OCI-LY3 (cell line): ENCODE results near the gene FREM3.

Experiments used
- H2AFZ ChIP-seq: fragments of 200-600, 300-600 bp; shearing (Covaris generic); 2 replicates; pipeline ENCODE4 v1.6.0; 2014; ENCODE audit warnings: antibody characterized with exemption, low read depth, low read length
- H3K27ac ChIP-seq: fragments of 200-600, 300-600 bp; sonication (generic); 2 replicates; pipeline ENCODE4 v1.5.1; 2014; ENCODE audit warnings: mild to moderate bottlenecking, low read length, moderate library complexity, mixed read lengths
- H3K27me3 ChIP-seq: fragments of 200-600, 300-600 bp; sonication (generic); 2 replicates; pipeline ENCODE4 v1.6.1; 2014; ENCODE audit warnings: low read depth, low read length, mixed read lengths
- H3K36me3 ChIP-seq: fragments of 200-600, 300-600 bp; sonication (generic); replicated peaks from 2 replicates; pipeline ENCODE3; 2014; ENCODE audit warnings: low read depth, low read length, mixed read lengths
- H3K4me1 ChIP-seq: fragments of 300-600, 200-600 bp; sonication (generic); 2 replicates; pipeline ENCODE4 v1.6.1; 2014; ENCODE audit warnings: low read length, mixed read lengths
- H3K4me2 ChIP-seq: fragments of 200-600, 300-600 bp; sonication (generic); 2 replicates; pipeline ENCODE4 v1.6.1; 2014; ENCODE audit warnings: low read length, mixed read lengths
- H3K4me3 ChIP-seq: fragments of 300-600, 200-600 bp; sonication (generic); 2 replicates; pipeline ENCODE4 v1.5.1; 2014; ENCODE audit warnings: antibody characterized with exemption, mild to moderate bottlenecking, low read length, moderate library complexity
- H3K79me2 ChIP-seq: fragments of 300-600, 200-600 bp; shearing (Covaris generic); 2 replicates; pipeline ENCODE4 v1.6.1; 2014; ENCODE audit warnings: mild to moderate bottlenecking, low read length, mixed read lengths
- H3K9ac ChIP-seq: fragments of 300-600, 200-600 bp; shearing (Covaris generic); 2 replicates; pipeline ENCODE4 v1.6.0; 2014; ENCODE audit warnings: mild to moderate bottlenecking, low read length, moderate library complexity
- H3K9me3 ChIP-seq: fragments of 200-600, 300-600 bp; shearing (Covaris generic); 2 replicates; pipeline ENCODE4 v1.6.1; 2014; ENCODE audit warnings: low read length, mixed read lengths; ENCODE audit not compliant: insufficient read depth
- H4K20me1 ChIP-seq: fragments of 200-600, 300-600 bp; sonication (generic); 2 replicates; pipeline ENCODE4 v1.6.1; 2016; ENCODE audit warnings: low read length, mixed read lengths; ENCODE audit not compliant: insufficient read depth
- CTCF ChIP-seq: fragments of 200-600, 300-600 bp; sonication (generic); IDR thresholded peaks from 2 replicates; pipeline ENCODE4 v1.5.1; 2014; ENCODE audit warnings: antibody characterized with exemption, low read length, low read depth
- EZH2phosphoT487 ChIP-seq: fragments of 200-600 bp; shearing (Covaris generic); IDR thresholded peaks from 2 replicates; pipeline ENCODE4 v1.6.1; 2018; ENCODE audit warnings: antibody characterized with exemption, mixed run types, low read depth

FREM3 gene

GRCh38 chr4:143643399-143643798, 57.1 kb downstream of the FREM3 start:
- Histone ChIP-seq H3K27ac (no peak overlapping the region), H4K20me1 (no peaks in the 10 kb centered on the region), H3K4me1 (no peaks in the 10 kb centered on the region), H3K27me3 (peaks cover 28% of the 10 kb centered on the region), H3K79me2 (no peaks in the 10 kb centered on the region), H3K9me3 (peaks cover 12% of the 10 kb centered on the region; the same call in 1 of the 2 replicates), H3K4me3 (no peak overlapping the region), H2AFZ (no peak overlapping the region), H3K4me2 (no peak overlapping the region), H3K9ac (no peak overlapping the region), H3K36me3 (no peaks in the 10 kb centered on the region)
- TF ChIP-seq EZH2phosphoT487 (no peak), CTCF (no peak)

- H3K79me2 ChIP-seq, result no peaks in the 10 kb centered on the region
- TF ChIP-seq CTCF (no peak), EZH2phosphoT487 (no peak)
- H2AFZ ChIP-seq, result no peak overlapping the region
- H3K4me1 ChIP-seq, result no peaks in the 10 kb centered on the region
- H3K9ac ChIP-seq, result no peak overlapping the region
- H3K36me3 ChIP-seq, result no peaks in the 10 kb centered on the region
- H3K4me2 ChIP-seq, result no peak overlapping the region
- H3K27ac ChIP-seq, result no peak overlapping the region
- peaks cover 12% of the 10 kb centered on the region; the same call in 1 of the 2 replicates for H3K9me3 ChIP-seq
- no peak overlapping the region for H3K4me3 ChIP-seq
- H4K20me1 ChIP-seq, result no peaks in the 10 kb centered on the region
- H3K27me3 ChIP-seq, result peaks cover 34% of the 10 kb centered on the region
Measured at GRCh38 chr4:143642611-143643010, 57.9 kb downstream of the FREM3 start.

- Histone ChIP-seq H2AFZ (no peak overlapping the region), H3K4me1 (no peaks in the 10 kb centered on the region), H3K27ac (no peak overlapping the region), H4K20me1 (no peaks in the 10 kb centered on the region), H3K4me3 (no peak overlapping the region), H3K79me2 (no peaks in the 10 kb centered on the region), H3K9me3 (0 out of 2 replicates have a peak, but pooled peaks cover 2% of the 10 kb centered on the region), H3K4me2 (no peak overlapping the region), H3K9ac (no peak overlapping the region), H3K36me3 (no peaks in the 10 kb centered on the region), H3K27me3 (peaks cover 42% of the 10 kb centered on the region)
- no peak for TF ChIP-seq CTCF
- no peak for TF ChIP-seq EZH2phosphoT487
Measured at GRCh38 chr4:143641361-143641760, 59.1 kb downstream of the FREM3 start.

GRCh38 chr4:143634763-143635162, 65.7 kb downstream of the FREM3 start:
- H2AFZ ChIP-seq, result no peak overlapping the region
- no peak overlapping the region for H3K4me3 ChIP-seq
- H4K20me1 ChIP-seq, result no peaks in the 10 kb centered on the region
- H3K27ac ChIP-seq, result no peak overlapping the region
- no peak overlapping the region for H3K4me2 ChIP-seq
- H3K79me2 ChIP-seq, result no peaks in the 10 kb centered on the region
- H3K36me3 ChIP-seq, result no peaks in the 10 kb centered on the region
- TF ChIP-seq EZH2phosphoT487 (no peak), CTCF (no peak)
- H3K9ac ChIP-seq, result no peak overlapping the region
- peaks cover 14% of the 10 kb centered on the region for H3K4me1 ChIP-seq
- H3K27me3 ChIP-seq, result peaks cover 85% of the 10 kb centered on the region
- no peaks in the 10 kb centered on the region for H3K9me3 ChIP-seq
